Activated CD8-positive, alpha-beta memory T cell treated with anti-CD3 and anti-CD28 coated beads, Interleukin-2, amount 50 U/mL, for 24 hours (primary cell): ENCODE data around the gene TAMALIN.

Experiments
- DNase-seq: peaks from one replicate; pipeline ENCODE4 v3.0.0-alpha.2; 2020; ENCODE audit errors: extremely low read depth

TAMALIN gene

DNA sequence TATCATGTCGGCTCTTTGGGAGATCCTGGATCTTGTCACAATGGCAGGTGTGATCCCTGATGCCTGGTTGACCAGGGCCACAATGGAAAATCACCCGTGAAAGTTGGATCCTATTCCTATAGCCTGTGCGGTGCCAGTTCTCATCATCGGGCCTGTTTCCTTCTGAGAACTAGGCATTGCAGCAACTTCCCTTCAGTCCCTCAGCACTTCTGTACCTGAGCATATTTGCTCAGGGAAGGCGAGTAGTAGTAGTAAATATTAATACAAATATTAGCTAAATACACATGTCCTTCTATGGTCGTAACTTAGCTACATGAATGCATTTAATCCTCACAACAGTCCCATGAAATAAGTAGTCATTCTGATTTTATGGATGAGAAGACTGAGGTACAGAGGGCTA lies 22.1 kb upstream of the TAMALIN start:
- DNase-seq = no peak

DNA sequence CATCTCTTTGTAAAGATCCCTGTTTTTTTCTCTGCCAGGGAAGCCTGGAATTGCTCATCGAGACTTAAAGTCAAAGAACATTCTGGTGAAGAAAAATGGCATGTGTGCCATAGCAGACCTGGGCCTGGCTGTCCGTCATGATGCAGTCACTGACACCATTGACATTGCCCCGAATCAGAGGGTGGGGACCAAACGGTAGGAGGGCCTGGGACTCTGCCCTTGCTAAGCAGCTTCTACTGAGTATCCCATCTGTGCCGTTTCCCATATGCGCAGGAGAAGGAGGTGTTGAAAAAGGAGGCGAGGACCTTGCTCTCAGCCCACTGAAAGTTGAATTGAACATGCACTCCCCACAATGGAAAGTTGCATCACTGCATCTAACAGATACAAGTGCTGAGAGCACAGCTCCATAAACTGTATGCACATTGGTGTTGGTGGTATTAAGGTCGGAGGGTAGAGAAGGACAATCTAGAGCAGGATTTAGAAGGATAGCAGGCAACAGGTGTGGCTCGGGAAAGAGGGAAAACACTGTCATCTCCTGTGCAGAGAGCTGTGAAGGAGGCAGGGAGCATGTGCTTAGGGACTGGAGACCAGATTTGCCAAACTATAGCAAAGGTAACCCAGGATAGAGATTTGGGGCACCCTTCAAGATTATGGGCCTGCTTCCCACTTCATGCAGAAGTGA lies 21.5 kb upstream of the TAMALIN start:
- no peak for DNase-seq

DNA sequence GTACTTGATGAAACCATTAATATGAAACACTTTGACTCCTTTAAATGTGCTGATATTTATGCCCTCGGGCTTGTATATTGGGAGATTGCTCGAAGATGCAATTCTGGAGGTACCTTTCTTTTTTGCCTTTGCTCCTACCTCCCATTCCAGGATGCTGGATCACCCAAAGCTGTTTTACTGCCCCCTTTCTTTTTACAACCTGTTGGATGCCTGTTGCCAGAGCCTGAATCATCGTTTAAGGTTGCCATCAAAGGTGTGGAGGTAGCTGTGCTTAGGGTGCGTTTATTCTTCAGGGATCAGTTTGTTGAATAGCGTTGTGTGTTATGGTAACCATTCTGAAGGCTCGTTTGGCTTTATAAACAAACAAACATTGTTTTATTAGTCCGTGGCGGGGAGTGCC lies 19.9 kb upstream of the TAMALIN start:
- DNase-seq = no peak

GRCh38 chr12:51992246-51992645 lies 14.5 kb upstream of the TAMALIN start:
- DNase-seq = no peak

DNA sequence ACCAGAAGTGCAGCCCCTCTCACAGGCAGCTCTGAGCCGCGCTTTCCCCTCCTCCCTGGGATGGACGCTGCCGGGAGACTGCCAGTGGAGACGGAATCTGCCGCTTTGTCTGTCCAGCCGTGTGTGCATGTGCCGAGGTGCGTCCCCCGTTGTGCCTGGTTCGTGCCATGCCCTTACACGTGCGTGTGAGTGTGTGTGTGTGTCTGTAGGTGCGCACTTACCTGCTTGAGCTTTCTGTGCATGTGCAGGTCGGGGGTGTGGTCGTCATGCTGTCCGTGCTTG lies 12.3 kb upstream of the TAMALIN start:
- no peak for DNase-seq

- no peak for DNase-seq
These were observed 11.8 kb upstream of the TAMALIN start for GRCh38 chr12:51994959-51995358.

GRCh38 chr12:51997136-51997535 lies 9.6 kb upstream of the TAMALIN start:
- no peak for DNase-seq

DNA sequence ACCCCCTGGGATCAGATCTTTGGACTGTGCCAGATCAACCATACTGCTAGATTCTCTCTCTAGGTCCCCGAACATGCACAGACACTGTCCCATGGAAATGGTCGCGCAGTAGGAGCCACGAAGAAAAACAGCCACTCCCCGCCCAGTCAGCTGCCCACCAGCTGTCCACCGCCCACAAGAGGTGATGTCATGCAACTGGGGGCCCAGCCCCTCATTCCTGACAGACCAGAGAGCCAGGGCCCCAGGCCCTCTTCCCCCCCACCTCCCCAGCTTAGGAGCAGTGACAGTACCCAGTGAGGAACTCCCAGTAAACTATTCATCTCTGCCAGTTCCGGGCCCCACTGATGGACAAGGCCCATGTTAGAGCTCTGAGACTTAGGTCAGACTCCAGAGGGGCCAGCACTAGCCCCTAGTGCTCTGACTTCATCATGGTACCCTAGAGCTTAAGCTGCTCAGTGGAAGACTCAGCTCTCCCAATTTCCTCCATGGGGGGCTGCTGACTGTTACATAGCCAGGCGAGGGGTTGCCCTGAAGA lies 3.7 kb upstream of the TAMALIN start:
- DNase-seq = no peak

GRCh38 chr12:52003591-52003990 lies 3.2 kb upstream of the TAMALIN start:
- DNase-seq = no peak

DNA sequence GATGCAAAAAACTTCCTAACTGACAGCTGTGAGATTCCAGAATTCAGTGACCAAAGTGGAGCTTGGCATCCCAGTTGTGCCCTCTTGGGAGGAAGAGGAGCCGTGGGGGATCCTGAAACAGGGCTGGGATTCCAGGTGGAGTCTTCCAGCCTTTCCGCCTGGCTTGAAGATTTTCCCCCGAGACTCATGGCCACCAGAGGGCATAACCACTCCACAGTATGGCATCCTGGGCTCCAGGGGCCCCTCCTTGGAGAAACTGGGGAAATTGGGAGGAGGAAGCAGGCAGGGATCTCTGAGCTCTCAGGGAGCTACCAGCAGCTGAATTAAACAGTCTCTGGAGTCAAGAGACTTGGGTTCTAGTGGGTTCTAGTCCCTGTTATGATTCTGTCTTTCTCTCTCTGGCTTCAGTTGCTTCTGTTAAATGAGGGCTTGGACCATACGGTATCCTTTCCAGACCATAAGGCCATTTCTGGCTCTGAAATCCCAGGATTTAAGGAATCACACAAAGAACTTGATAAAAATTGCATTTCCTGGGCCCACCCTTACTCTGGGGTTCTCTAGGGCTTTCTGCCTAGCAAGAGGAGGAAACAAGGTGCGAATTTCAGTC lies 2.6 kb upstream of the TAMALIN start:
- DNase-seq = no peak

GRCh38 chr12:52005218-52005902 lies 1.4 kb upstream of the TAMALIN start:
- no peak for DNase-seq

- no peak for DNase-seq
These were observed 643 bp upstream of the TAMALIN start for GRCh38 chr12:52005903-52006703.

DNA sequence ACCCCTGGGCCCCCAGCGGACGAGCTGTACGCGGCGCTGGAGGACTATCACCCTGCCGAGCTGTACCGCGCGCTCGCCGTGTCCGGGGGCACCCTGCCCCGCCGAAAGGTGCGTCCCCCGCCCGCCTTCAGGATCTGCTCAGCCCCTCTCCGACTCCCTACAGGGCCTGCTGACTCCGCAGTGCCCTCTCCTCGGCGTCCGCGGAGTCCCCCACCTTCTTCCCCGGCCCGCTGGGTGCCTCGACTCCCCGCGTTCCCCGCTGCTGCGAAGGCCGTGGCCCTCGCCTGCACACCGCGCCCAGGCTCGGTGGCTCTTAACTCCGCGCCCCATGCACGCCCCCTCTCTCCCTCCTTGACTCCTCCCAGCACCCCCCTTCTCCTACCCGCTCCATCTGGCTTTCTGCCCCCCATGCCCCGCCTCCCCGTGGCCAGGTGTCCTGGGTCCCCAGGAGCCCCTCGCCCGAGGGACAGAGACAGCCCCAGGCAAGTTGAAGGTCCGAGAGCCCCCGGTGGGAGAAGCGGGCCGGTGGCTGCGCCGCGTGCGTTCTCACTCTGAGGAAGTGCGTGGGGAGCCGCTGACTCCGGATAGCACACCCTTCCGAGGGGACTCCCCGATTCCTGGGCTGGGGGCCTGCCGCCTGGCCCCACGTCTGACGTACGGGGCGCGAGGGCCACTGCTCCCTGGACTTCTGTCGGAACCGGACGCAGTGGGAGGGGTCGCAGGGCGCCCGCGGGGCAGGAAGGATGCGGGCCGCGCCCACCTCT lies 594 bp downstream of the TAMALIN start:
- DNase-seq = no peak

DNA sequence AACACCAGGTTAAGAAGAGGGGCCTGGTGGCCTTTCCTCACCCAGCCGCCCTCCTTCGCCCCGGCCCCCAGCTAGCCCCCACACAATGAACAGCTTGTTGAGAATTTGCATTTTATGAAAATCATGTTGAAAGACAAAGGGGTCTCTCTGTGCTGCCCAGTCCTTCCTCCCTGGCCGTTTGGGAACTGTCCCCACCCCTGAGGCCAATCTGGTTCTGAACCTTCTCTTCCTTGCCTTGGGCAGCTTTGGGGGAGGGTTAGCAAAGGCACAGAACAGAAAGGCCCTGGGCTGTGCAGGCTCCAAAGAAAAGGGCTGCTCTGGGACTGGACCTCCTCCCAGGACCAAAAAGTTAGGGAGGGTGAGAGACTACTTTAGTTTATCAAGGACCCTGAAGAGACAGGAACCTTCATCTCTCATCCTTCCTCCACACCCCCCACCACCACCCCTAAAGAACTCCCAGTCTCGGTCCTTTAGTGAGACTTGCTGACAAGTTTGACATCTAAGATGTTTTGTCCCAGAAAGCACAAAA lies 1.3 kb downstream of the TAMALIN start:
- DNase-seq = no peak

DNA sequence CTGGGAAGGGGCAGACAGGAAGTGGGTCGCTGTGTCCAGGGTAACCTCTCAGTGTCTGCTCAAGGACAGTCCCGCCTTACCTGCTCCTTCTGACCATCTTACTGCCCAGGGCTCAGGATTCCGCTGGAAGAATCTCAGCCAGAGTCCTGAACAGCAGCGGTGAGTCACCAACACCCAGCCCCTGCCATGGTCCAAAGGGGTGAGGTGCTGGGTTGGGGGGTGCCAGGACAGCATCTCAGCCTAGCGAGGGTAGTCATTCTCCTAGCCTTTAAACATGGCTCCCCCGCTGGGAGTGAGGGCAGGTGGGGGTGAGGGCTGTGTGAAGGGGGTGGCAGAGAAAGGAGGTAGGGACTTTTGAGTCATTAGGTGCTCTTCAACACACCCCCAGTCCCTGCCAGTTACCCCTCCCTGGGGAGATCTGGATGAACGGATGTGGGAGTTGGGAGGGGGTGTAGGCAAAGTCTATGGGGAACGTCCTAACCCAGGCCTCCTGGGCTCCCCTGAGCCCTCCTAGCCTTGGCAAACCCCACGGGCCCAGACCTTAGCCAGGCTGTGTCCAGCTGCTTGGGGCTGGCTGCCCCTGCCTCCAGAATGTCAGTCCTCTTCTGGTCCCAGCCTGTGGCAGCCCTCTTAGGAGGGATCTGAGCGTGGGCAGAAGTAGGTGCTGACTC lies 2.5 kb downstream of the TAMALIN start:
- no peak for DNase-seq

DNA sequence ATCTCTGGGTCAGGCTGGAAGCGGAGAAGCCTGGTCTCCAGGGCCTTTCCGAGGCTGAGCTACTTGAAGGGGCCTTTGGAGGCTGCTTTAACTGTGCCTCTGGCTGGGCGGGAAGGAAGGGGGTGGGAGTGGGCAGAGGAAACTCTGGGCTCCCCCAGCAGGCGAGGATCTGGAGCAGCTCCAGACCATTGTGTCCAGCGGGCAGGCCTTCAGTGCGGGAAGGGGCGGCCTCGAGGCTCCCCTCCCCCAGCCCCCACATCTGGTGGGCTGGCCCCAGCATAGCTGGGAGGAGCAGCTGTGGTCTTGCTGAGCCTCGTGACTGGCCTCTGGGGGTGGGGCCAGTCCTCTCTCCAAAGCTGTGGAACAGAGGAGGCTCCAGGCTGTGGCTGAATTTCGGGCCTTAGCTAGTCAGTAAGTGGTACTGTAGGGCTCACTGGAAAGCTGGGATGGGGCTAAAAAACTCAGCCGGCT lies 3.4 kb downstream of the TAMALIN start:
- DNase-seq = no peak

GRCh38 chr12:52010692-52011601 lies 4.2 kb downstream of the TAMALIN start:
- no peak for DNase-seq

- no peak for DNase-seq
These were observed 5.0 kb downstream of the TAMALIN start for GRCh38 chr12:52011602-52012214.

DNA sequence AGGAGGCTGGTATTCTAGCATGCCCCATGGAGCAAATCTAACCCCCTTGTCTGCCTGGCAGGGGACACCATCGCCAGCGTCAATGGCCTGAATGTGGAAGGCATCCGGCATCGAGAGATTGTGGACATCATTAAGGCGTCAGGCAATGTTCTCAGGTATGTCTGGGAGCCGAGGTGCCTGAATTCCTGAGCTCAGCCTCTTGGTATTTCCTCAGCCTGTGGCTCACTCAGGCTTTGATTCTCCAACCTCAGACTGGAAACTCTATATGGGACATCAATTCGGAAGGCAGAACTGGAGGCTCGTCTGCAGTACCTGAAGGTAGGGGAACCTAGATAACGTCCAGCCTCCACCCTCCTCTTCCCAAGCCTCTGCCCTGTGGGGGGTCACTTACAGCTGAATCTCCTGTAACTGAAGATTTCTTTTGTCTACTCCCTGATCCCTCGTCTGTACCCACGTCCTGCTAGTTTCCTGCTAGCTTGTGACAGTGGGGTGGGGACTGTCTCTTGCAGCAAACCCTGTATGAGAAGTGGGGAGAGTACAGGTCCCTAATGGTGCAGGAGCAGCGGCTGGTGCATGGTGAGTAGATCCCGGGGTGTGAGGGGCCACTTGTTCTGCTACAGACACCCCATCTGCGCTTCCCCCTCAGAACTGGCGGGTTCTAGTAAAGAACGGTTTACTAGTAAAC lies 7.0 kb downstream of the TAMALIN start:
- no peak for DNase-seq
